GM18508 (cell line): Measurements from ENCODE around the gene C1orf21.
"Not testable (repeated sequence)": the region's sequence is repeated elsewhere in the genome, so short reads cannot be mapped to it uniquely, and the experiment has no call there.

Source experiments
- ATAC-seq: cut with Tn5 transposase; IDR thresholded peaks from one replicate; pipeline ENCODE4 v1.9.1; 2021; ENCODE audit warnings: moderate number of reproducible peaks; ENCODE audit not compliant: insufficient read depth, unreplicated experiment

C1orf21 gene

GRCh38 chr1:184386312-184387068, at the start of gene C1orf21:
C1orf21 (plus strand) TSS chr1:184387029; CDS start chr1:184477510, 90,481 bp downstream.
- ATAC-seq = no peak

DNA sequence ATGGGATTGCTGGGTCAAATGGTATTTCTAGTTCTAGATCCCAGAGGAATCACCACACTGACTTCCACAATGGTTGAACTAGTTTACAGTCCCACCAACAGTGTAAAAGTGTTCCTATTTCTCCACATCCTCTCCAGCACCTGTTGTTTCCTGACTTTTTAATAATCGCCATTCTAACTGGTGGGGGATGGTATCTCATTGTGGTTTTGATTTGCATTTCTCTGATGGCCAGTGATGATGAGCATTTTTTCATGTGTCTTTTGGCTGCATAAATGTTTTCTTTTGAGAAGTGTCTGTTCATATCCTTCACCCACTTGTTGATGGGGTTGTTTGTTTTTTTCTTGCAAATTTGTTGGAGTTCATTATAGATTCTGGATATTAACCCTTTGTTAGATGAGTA, 49.0 kb upstream of the C1orf21 start:
- ATAC-seq = not testable (repeated sequence)

GRCh38 chr1:184340984-184341383, 45.8 kb upstream of the C1orf21 start:
- ATAC-seq = no peak

GRCh38 chr1:184350573-184350972, 36.3 kb upstream of the C1orf21 start:
- ATAC-seq = no peak

- no peak for ATAC-seq
Measured at GRCh38 chr1:184351416-184351975, 35.3 kb upstream of the C1orf21 start.

GRCh38 chr1:184352776-184353175, 34.1 kb upstream of the C1orf21 start:
- no peak for ATAC-seq

DNA sequence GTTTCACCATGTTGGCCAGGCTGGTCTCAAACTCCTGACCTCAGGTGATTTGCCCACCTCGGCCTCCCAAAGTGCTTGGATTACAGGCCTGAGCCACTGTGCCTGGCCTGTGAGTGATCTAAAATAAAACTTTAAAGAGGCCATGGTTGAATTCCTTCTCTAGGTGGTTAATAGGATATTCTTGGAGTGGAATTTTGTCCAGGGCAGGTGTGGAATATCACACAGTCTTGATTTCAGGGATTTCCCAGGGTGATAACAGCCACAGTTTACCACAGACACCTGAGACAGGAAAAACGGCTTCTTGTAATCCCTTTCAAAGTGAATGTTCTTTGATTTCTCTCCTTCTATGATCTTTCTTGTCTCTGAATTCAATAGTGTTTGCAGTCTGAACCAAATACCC, 32.1 kb upstream of the C1orf21 start:
- no peak for ATAC-seq

DNA sequence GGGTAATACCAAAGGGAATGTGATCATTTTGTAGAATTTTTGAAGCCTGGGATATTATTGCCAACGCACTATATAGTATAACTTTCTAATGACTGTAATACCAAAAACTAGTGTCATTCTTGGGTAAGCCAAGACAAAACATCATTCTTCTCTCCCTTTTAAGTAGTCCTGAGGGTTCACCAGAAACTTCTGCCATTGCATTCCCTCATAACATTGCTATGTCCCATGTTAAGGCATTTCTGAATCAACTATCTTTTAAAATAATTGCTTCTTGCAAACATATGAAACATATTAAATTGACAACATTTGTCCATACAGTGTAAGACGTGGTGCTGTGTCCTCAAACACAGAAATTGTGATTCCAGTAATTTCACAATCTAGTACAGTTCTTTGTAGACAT, 29.9 kb upstream of the C1orf21 start:
- ATAC-seq = no peak

GRCh38 chr1:184358256-184358655, 28.6 kb upstream of the C1orf21 start:
- ATAC-seq = no peak

DNA sequence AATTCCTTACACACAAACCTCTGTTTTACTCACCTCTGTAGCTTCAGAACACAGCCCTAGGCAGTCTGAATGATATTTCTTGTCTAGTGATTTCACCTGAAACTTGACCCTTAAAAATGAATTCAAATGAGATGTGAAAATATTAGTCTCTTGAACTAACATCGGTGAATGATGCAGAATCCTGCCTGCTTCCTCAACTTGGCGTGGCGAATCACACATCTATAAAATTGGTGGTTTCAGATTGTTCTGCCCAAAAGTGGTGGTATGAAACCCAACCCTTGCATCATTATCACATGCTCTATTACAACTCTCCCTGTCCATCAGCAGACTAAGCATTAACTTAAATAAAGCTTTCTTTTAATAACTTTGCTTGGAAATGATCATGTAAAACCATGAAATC, 26.9 kb upstream of the C1orf21 start:
- no peak for ATAC-seq

DNA sequence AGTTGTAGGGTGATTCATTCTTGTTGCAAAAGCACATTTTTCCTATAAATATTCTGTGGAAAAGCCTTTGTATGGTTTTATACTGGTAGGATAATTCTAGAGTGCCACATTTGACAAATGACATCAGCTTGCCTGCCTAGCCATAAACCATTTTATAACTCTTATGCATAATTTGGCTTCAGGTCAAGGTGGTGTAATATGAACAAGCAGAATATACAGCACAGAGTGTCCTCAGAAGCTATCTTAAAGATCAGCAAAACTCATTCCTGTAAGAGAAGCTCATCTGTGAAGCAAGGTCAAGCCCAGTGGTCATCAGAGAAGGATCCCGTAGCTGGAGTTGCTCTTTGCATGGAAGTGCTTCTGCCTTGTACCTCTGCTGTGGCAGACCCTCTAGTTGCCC, 24.0 kb upstream of the C1orf21 start:
- ATAC-seq = no peak

DNA sequence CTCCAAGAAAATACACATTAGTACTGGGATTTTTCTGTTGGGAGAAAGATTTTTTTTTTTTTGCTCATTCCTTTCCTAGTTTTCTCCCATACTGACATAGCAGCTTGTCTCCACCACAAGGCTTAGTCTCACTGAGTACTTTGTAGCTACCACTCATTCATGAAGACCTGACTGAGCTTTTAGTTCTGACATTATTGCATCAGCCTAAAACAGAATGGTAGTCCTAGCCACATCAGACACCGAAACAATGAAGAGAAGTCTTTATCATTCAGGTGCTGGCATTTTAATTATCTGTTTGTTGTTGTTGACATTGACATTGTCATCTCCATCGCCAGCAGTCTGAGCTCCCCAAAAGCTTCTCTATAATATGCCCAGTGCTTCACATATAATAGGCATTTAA, 21.1 kb upstream of the C1orf21 start:
- ATAC-seq = no peak

DNA sequence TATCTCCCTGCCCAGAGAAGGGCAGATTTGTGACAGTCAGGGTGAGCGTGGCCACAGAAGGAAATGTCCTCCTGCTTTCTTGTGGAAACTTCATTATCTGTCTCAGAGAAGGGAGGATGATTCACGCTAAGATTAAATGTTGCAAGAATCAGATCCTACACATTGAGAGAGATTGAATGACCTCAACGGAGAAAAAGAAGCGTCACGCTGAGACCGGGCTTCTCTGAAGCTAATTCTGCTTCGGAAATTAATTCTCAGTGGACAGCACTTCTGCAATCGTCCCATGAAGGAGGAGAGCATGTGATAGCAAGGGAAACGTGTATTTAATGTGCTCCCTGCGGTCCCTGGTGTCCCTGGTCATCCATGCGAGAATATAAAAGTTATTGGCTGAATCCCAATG, 19.8 kb upstream of the C1orf21 start:
- no peak for ATAC-seq

DNA sequence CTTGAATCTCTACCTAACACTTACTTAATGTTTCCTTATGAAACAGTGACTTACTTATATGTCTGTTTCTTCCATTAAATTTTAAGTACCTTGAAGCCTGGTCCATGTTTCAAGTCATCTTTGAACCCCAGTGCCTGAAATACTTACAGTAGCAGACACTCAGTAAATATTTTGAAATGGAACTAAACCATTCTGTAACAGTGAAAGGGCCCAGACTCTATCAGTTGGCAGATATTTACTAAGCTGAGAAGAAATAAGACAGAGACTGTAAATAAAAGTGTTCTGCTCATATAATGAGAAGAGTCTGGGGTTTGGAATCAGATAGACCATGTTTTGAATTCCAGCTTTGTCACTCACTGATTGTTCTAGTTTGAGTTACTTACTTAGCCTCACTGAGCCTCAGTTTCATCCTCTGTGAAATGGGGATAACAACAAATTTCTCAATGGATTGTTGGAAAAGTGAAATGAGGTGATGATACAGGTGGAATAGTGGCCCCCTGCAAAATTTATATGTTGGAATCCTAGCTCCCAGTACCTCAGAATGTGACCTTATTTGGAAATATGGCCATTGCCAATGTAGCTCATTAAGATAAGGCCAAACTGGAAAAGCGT, 19.3 kb upstream of the C1orf21 start:
- ATAC-seq = no peak

- ATAC-seq = no peak
Measured at GRCh38 chr1:184368354-184368753, 18.5 kb upstream of the C1orf21 start.

- no peak for ATAC-seq
Measured at GRCh38 chr1:184370850-184371249, 16.0 kb upstream of the C1orf21 start.

DNA sequence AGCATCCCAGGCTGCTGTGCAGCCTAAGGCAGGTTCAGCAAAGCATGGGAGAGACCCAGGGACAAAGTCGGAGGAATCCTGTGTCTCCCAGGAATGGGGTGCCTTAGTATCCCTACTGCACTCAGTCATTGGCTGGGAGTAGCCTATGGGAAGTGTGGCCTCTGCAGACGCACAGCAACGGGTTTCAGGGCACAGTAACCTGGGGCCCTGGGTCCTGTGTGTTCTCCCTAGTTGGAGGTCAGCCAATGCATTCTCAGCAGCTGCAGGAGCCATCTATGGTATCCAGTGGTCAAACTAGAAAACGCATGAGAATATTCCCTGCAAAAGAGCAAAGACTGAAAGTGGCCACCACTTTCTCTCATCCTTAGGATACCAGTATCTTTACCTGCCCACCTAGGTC, 13.7 kb upstream of the C1orf21 start:
- no peak for ATAC-seq

DNA sequence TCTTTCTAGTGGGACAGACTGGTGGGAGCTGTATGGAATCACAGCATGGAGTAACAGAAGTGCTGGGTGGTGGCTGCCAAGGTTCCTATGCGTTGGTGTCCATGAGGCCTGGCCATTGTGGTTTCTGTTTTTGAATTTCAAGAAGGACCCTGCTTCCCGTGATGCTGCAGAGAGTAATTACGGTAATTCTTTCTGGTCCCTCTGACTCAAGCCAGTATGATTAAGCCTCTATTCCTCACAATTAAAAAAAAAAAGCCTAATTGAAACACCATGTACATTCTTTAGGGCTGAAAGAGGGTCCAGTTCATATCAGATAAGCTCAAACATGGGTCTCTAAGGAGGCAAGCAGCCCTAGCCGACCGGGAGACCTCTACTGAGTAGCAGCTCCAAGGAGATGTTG, 10.5 kb upstream of the C1orf21 start:
- no peak for ATAC-seq

- ATAC-seq = no peak
Measured at GRCh38 chr1:184379111-184379752, 7.6 kb upstream of the C1orf21 start.

- ATAC-seq = no peak
Measured at GRCh38 chr1:184380468-184380867, 6.4 kb upstream of the C1orf21 start.

DNA sequence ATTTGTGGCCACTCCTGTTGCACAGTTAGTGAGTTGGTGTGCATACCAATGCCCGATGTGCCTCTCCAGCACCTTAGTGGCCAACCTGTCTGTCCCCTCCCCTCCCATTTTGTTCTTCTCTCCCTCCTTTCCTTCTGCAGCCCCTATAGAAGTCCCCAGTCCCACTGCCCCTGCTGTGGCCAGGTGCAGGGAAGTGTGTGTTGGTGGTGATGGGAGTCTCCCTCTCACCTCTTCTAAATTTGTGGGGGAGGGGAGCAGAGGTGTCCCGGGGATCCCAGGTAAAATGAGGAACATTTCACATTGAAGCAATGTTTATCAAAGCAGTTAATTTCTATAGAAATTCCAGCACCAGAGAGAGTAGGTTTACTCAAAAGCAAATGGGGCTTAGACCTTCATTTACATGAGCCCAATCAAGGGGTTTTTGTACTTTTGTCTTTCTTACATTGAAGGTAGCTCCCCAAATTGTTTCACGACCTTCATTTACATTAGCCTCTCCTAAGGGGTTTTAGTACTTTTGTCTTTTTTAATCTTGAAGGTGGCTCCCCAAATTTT, 3.0 kb upstream of the C1orf21 start:
- no peak for ATAC-seq
